ENCODE data around the gene CC2D1B. TPM values are rescaled to one million over a fixed set of nuclear protein-coding genes. Genes with fewer than 3 reads are reported as not detected.
A peak's percentile ranks its signal among the peaks of the same experiment; 100 is the strongest.

The CC2D1B gene
- 9.4 and 15.9 TPM in 2 replicates for total RNA-seq (ENCODE audit: low replicate concordance)

- Mint-ChIP-seq H3K36me3 (peaks cover 20% of the 10 kb centered on the region), H3K9me3 (peaks cover 4% of the 10 kb centered on the region)
- H3K27ac ChIP-seq = peak within 1 kb of the TSS; percentile 74
Measured at GRCh38 chr1:52365746-52366516, at the start of gene CC2D1B. Gene CC2D1B (minus strand): TSS chr1:52366205. CDS start chr1:52364620, 1,585 bp downstream.

GRCh38 chr1:52414942-52415341, 48.9 kb upstream of the CC2D1B start:
- Mint-ChIP-seq H3K27ac (no peak overlapping the region), H3K36me3 (peaks cover 26% of the 10 kb centered on the region)

More at GRCh38 chr1:52365746-52366516, at the start of gene CC2D1B:
- Histone ChIP-seq H3K4me3 (peak within 1 kb of the TSS; percentile 90), H2AFZ (replicated peaks) (peak within 1 kb of the TSS; percentile 96), H3K4me2 (peak within 1 kb of the TSS; percentile 85), H3K9ac (peak within 1 kb of the TSS; percentile 76), H3F3A (ENCODE audit: low read depth) (peaks cover 40% of the 10 kb centered on the region), H4K20me1 (ENCODE audit: low read depth) (no peaks in the 10 kb centered on the region), H3K27me3 (no peaks in the 10 kb centered on the region), H3K79me2 (ENCODE audit: low read depth) (peaks cover 15% of the 10 kb centered on the region), H3K9me3 (ENCODE audit: low read depth) (no peaks in the 10 kb centered on the region), H3K4me1 (peaks cover 5% of the 10 kb centered on the region), H3K36me3 (no peaks in the 10 kb centered on the region)
- peaks cover 24% of the 10 kb centered on the region for H3K4me1 Mint-ChIP-seq
- H3K4me3 Mint-ChIP-seq = peak within 1 kb of the TSS; percentile 96
- peak within 1 kb of the TSS; percentile 61 for H3K27ac Mint-ChIP-seq
- H3K27me3 Mint-ChIP-seq (ENCODE audit: insufficient read depth, low read depth) = peaks cover 16% of the 10 kb centered on the region
- DNase-seq (ENCODE audit: low spot score) = peak; percentile 99
- no peak for TF ChIP-seq EZH2phosphoT487 (IDR thresholded peaks at IDR 0.05)
- peak; percentile 11 for TF ChIP-seq CTCF (IDR thresholded peaks at IDR 0.05)
- no peak for TF ChIP-seq EZH2 (IDR thresholded peaks at IDR 0.05)

GRCh38 chr1:52413410-52413989, 47.5 kb upstream of the CC2D1B start:
- Histone ChIP-seq H3F3A (ENCODE audit: low read depth) (peaks cover 18% of the 10 kb centered on the region), H3K4me2 (no peak overlapping the region), H2AFZ (replicated peaks) (no peak overlapping the region), H3K36me3 (peaks cover 20% of the 10 kb centered on the region), H3K27ac (no peak overlapping the region), H3K9ac (no peak overlapping the region), H3K9me3 (ENCODE audit: low read depth) (no peaks in the 10 kb centered on the region), H4K20me1 (ENCODE audit: low read depth) (no peaks in the 10 kb centered on the region), H3K79me2 (ENCODE audit: low read depth) (no peaks in the 10 kb centered on the region), H3K4me1 (no peaks in the 10 kb centered on the region), H3K4me3 (no peak overlapping the region), H3K27me3 (no peaks in the 10 kb centered on the region)
- H3K4me1 Mint-ChIP-seq = no peaks in the 10 kb centered on the region
- no peaks in the 10 kb centered on the region for H3K27me3 Mint-ChIP-seq (ENCODE audit: insufficient read depth, low read depth)
- peaks cover 22% of the 10 kb centered on the region for H3K36me3 Mint-ChIP-seq
- no peak overlapping the region for H3K4me3 Mint-ChIP-seq
- H3K27ac Mint-ChIP-seq = no peak overlapping the region
- H3K9me3 Mint-ChIP-seq = no peaks in the 10 kb centered on the region
- TF ChIP-seq CTCF (IDR thresholded peaks at IDR 0.05) = no peak
- no peak for TF ChIP-seq EZH2 (IDR thresholded peaks at IDR 0.05)
- no peak for TF ChIP-seq EZH2phosphoT487 (IDR thresholded peaks at IDR 0.05)
- no peak for DNase-seq (ENCODE audit: low spot score)

More at GRCh38 chr1:52414942-52415341, 48.9 kb upstream of the CC2D1B start:
- no peaks in the 10 kb centered on the region for H4K20me1 ChIP-seq (ENCODE audit: low read depth)
- no peaks in the 10 kb centered on the region for H3K27me3 ChIP-seq
- H3K27me3 Mint-ChIP-seq (ENCODE audit: insufficient read depth, low read depth) = no peaks in the 10 kb centered on the region
- peaks cover 23% of the 10 kb centered on the region for H3F3A ChIP-seq (ENCODE audit: low read depth)
- no peak overlapping the region for H2AFZ ChIP-seq (replicated peaks)
- H3K4me1 ChIP-seq = no peaks in the 10 kb centered on the region
- no peaks in the 10 kb centered on the region for H3K9me3 Mint-ChIP-seq
- H3K27ac ChIP-seq = no peak overlapping the region
- TF ChIP-seq CTCF (IDR thresholded peaks at IDR 0.05) = no peak
- TF ChIP-seq EZH2phosphoT487 (IDR thresholded peaks at IDR 0.05) = no peak
- no peak for TF ChIP-seq EZH2 (IDR thresholded peaks at IDR 0.05)
- H3K4me3 ChIP-seq = no peak overlapping the region
- DNase-seq (ENCODE audit: low spot score) = no peak
- no peaks in the 10 kb centered on the region for H3K79me2 ChIP-seq (ENCODE audit: low read depth)
- H3K36me3 ChIP-seq = peaks cover 16% of the 10 kb centered on the region
- H3K9me3 ChIP-seq (ENCODE audit: low read depth) = no peaks in the 10 kb centered on the region
- H3K4me3 Mint-ChIP-seq = no peak overlapping the region
- no peak overlapping the region for H3K4me2 ChIP-seq
- H3K4me1 Mint-ChIP-seq = no peaks in the 10 kb centered on the region
- H3K9ac ChIP-seq = no peak overlapping the region
